GM23338 (cell line): Measurements from ENCODE around the gene BCAS1. TPM values are rescaled to one million over a fixed set of nuclear protein-coding genes. Genes with fewer than 3 reads are reported as not detected.

ENCODE experiments used
- ATAC-seq: fragments of 200-7000 bp; cut with Tn5 transposase; 3 replicates; pipeline ENCODE4 v1.9.1; 2020
- DNase-seq: peaks from one replicate; pipeline ENCODE4 v3.0.0-alpha.2; 2015; ENCODE audit warnings: low spot score
- H2AFZ ChIP-seq: fragments of 200-600 bp; sonication (generic); 2 replicates; pipeline ENCODE4 v1.8.0; 2016; ENCODE audit warnings: antibody characterized with exemption, mild to moderate bottlenecking, moderate library complexity
- H3F3A ChIP-seq: fragments of 200-600 bp; sonication (generic); replicated peaks from 2 replicates; pipeline ENCODE4 v1.8.0; 2017; ENCODE audit warnings: antibody characterized with exemption, mixed run types, low read depth
- H3K27ac ChIP-seq: fragments of 200-600 bp; sonication (generic); 2 replicates; pipeline ENCODE4 v1.6.1; 2016; ENCODE audit warnings: low read depth
- H3K27me3 ChIP-seq: fragments of 200-600 bp; sonication (generic); 2 replicates; pipeline ENCODE4 v1.8.0; 2016; ENCODE audit warnings: mild to moderate bottlenecking, mixed run types, moderate library complexity; ENCODE audit not compliant: insufficient read depth
- H3K36me3 ChIP-seq: fragments of 200-600 bp; sonication (generic); 2 replicates; pipeline ENCODE4 v1.8.0; 2016; ENCODE audit warnings: mild to moderate bottlenecking; ENCODE audit not compliant: insufficient read depth
- H3K4me1 ChIP-seq: fragments of 200-600 bp; sonication (generic); 2 replicates; pipeline ENCODE4 v1.8.0; 2016; ENCODE audit warnings: mild to moderate bottlenecking, moderate library complexity; ENCODE audit not compliant: insufficient read depth
- H3K4me2 ChIP-seq: fragments of 200-600 bp; sonication (generic); 2 replicates; pipeline ENCODE4 v1.7.1; 2017; ENCODE audit warnings: mixed run types
- H3K4me3 ChIP-seq: fragments of 200-600 bp; sonication (generic); 2 replicates; pipeline ENCODE4 v1.6.1; 2016; ENCODE audit warnings: mixed run types
- H3K79me2 ChIP-seq: fragments of 200-600 bp; sonication (generic); replicated peaks from 2 replicates; pipeline ENCODE4 v1.8.0; 2017; ENCODE audit warnings: mild to moderate bottlenecking; ENCODE audit not compliant: insufficient read depth
- H3K9me2 ChIP-seq: fragments of 200-600 bp; sonication (generic); 2 replicates; pipeline ENCODE4 v1.8.0; 2017; ENCODE audit not compliant: insufficient read depth
- H4K20me1 ChIP-seq: fragments of 200-600 bp; sonication (generic); replicated peaks from 2 replicates; pipeline ENCODE4 v1.8.0; 2017; ENCODE audit warnings: mild to moderate bottlenecking; ENCODE audit not compliant: insufficient read depth
- H3K27ac Mint-ChIP-seq: 2 replicates; pipeline ENCODE4 v1.8.0; 2020; ENCODE audit warnings: inconsistent platforms, mild to moderate bottlenecking, moderate library complexity, mixed read lengths
- H3K27me3 Mint-ChIP-seq: 3 replicates; pipeline ENCODE4 v1.8.0; 2022; ENCODE audit warnings: low read depth, mild to moderate bottlenecking, moderate library complexity, mixed read lengths, inconsistent platforms; ENCODE audit not compliant: insufficient read depth, poor library complexity
- H3K36me3 Mint-ChIP-seq: 3 replicates; pipeline ENCODE4 v1.8.0; 2021; ENCODE audit warnings: low read depth, mild to moderate bottlenecking, inconsistent platforms, moderate library complexity, mixed read lengths
- H3K4me1 Mint-ChIP-seq: 3 replicates; pipeline ENCODE4 v1.8.0; 2020; ENCODE audit warnings: mild to moderate bottlenecking, inconsistent platforms, mixed read lengths
- H3K4me3 Mint-ChIP-seq: 3 replicates; pipeline ENCODE4 v1.8.0; 2021; ENCODE audit warnings: moderate library complexity, mild to moderate bottlenecking, inconsistent platforms, mixed read lengths
- H3K9me3 Mint-ChIP-seq: 3 replicates; pipeline ENCODE4 v1.8.0; 2020; ENCODE audit warnings: moderate library complexity, mild to moderate bottlenecking, inconsistent platforms, mixed read lengths
- CREB1 ChIP-seq: fragments of 250-450 bp; sonication (Bioruptor Pico); IDR thresholded peaks from 2 replicates; pipeline ENCODE4 v1.5.0; 2020; ENCODE audit warnings: low read depth, mild to moderate bottlenecking, moderate library complexity
- EZH2 ChIP-seq: fragments of 200-600 bp; sonication (generic); IDR thresholded peaks from one replicate; pipeline ENCODE4 v1.8.0; 2017; ENCODE audit warnings: antibody characterized with exemption, mild to moderate bottlenecking, low read depth; ENCODE audit not compliant: unreplicated experiment
- EZH2phosphoT487 ChIP-seq: fragments of 200-600 bp; sonication (generic); IDR thresholded peaks from one replicate; pipeline ENCODE4 v1.8.1; 2018; ENCODE audit warnings: antibody characterized with exemption; ENCODE audit not compliant: unreplicated experiment
- JUNB ChIP-seq: IDR thresholded peaks from one replicate; pipeline ENCODE4 v1.6.1; 2016; ENCODE audit warnings: antibody characterized with exemption; ENCODE audit not compliant: unreplicated experiment
- NANOG ChIP-seq: IDR thresholded peaks from 2 replicates; pipeline ENCODE4 v1.6.1; 2016; ENCODE audit warnings: antibody characterized with exemption, borderline replicate concordance
- POLR2AphosphoS5 ChIP-seq: IDR thresholded peaks from 2 replicates; pipeline ENCODE4 v1.6.1; 2016; ENCODE audit warnings: antibody characterized with exemption, low read depth
- ZNF114 ChIP-seq: fragments of 250-450 bp; sonication (Bioruptor Pico); IDR thresholded peaks from 2 replicates; pipeline ENCODE4 v1.5.0; 2020; ENCODE audit warnings: mild to moderate bottlenecking, moderate library complexity
- ZNF331 ChIP-seq: fragments of 250-450 bp; sonication (Bioruptor Pico); IDR thresholded peaks from 2 replicates; pipeline ENCODE4 v1.5.0; 2020; ENCODE audit warnings: low read depth, mild to moderate bottlenecking, moderate library complexity
- polyA plus RNA-seq: library from polyadenylated mRNA; unstranded; fragments of >200 nt; fragmentation: Nextera tagmentation; extraction: Ambion mirVana; gene quantifications from 2 replicates; pipeline ENCODE4 v1.2.1, GENCODE V29; 2016
- total RNA-seq: library from RNA; depleted of rRNA; stranded (reverse); fragments of >200 nt; shearing (Covaris generic); gene quantifications from 2 replicates; pipeline ENCODE4 v1.2.3, GENCODE V29; 2014
- TF ChIP-seq, protein P1 (sequence below): IDR thresholded peaks from 2 replicates; pipeline ENCODE4 v1.6.1; 2016; ENCODE audit warnings: antibody characterized with exemption
- TF ChIP-seq, protein P2 (sequence below): fragments of 250-450 bp; sonication (Bioruptor Pico); IDR thresholded peaks from 2 replicates; pipeline ENCODE4 v1.5.0; 2020; ENCODE audit warnings: mild to moderate bottlenecking, moderate library complexity
- TF ChIP-seq, protein P3 (sequence below), 2 experiments: fragments of 200-600 bp in 1 of 2; sonication (generic) in 1 of 2; conservative IDR thresholded peaks; 2 replicates each; pipeline versions ENCODE4 v1.5.1 to v1.6.1; 2016 to 2017; ENCODE audit warnings: antibody characterized with exemption in 2 of 2, low read depth in 2 of 2, mild to moderate bottlenecking in 2 of 2, moderate library complexity in 1 of 2

BCAS1 gene
- total and polyA plus RNA-seq, 2 experiments from 2014 or later: 0.17 to 0.19 TPM

DNA sequence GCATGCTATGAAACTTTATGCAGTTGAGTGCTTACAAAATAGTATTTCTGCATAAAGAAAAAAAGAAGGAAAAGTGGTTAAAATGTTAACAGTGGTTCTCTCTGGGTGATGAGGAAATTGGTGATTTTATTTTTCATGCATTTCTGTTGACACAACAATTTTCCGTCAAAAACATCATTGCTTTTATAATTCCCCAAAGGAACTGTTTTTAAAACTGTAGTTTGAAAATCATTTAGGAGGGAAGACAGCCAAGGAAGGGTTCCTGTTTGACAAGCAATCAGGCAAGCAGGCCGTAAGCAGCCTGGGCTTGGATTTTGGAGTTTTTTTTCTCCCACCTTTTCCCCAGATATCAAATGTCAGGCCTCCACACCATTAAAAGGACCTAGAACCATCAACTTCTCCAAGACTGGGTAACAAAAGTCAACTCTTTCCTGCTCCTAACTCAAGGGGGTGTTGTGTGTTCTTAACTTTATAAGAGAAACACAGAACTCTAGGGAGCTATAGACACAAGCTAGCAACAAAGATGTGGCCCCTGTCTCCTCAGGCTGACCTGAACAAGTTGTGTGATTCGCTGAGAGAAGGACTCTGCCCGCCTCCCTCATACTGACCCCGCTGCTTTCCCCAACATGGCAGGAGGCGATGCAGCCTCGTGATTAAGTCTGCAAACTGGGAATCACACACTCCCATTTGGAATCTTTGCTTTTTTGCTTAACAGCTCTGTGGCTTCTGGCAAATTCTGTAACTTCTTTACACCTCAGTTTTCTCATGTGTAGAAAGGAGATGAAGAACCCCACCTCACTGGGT, 146.6 kb downstream of the BCAS1 start (continued):
- TF ChIP-seq, protein P1, sequence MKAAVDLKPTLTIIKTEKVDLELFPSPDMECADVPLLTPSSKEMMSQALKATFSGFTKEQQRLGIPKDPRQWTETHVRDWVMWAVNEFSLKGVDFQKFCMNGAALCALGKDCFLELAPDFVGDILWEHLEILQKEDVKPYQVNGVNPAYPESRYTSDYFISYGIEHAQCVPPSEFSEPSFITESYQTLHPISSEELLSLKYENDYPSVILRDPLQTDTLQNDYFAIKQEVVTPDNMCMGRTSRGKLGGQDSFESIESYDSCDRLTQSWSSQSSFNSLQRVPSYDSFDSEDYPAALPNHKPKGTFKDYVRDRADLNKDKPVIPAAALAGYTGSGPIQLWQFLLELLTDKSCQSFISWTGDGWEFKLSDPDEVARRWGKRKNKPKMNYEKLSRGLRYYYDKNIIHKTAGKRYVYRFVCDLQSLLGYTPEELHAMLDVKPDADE: no peak
- no peak for TF ChIP-seq ZNF114 (CRISPR knock-in tag)
- TF ChIP-seq CREB1 (CRISPR knock-in tag): no peak
- no peak for TF ChIP-seq EZH2phosphoT487
- no peak for TF ChIP-seq POLR2AphosphoS5
- no peak for TF ChIP-seq ZNF331 (CRISPR knock-in tag)
- TF ChIP-seq NANOG: no peak
- TF ChIP-seq, protein P2, sequence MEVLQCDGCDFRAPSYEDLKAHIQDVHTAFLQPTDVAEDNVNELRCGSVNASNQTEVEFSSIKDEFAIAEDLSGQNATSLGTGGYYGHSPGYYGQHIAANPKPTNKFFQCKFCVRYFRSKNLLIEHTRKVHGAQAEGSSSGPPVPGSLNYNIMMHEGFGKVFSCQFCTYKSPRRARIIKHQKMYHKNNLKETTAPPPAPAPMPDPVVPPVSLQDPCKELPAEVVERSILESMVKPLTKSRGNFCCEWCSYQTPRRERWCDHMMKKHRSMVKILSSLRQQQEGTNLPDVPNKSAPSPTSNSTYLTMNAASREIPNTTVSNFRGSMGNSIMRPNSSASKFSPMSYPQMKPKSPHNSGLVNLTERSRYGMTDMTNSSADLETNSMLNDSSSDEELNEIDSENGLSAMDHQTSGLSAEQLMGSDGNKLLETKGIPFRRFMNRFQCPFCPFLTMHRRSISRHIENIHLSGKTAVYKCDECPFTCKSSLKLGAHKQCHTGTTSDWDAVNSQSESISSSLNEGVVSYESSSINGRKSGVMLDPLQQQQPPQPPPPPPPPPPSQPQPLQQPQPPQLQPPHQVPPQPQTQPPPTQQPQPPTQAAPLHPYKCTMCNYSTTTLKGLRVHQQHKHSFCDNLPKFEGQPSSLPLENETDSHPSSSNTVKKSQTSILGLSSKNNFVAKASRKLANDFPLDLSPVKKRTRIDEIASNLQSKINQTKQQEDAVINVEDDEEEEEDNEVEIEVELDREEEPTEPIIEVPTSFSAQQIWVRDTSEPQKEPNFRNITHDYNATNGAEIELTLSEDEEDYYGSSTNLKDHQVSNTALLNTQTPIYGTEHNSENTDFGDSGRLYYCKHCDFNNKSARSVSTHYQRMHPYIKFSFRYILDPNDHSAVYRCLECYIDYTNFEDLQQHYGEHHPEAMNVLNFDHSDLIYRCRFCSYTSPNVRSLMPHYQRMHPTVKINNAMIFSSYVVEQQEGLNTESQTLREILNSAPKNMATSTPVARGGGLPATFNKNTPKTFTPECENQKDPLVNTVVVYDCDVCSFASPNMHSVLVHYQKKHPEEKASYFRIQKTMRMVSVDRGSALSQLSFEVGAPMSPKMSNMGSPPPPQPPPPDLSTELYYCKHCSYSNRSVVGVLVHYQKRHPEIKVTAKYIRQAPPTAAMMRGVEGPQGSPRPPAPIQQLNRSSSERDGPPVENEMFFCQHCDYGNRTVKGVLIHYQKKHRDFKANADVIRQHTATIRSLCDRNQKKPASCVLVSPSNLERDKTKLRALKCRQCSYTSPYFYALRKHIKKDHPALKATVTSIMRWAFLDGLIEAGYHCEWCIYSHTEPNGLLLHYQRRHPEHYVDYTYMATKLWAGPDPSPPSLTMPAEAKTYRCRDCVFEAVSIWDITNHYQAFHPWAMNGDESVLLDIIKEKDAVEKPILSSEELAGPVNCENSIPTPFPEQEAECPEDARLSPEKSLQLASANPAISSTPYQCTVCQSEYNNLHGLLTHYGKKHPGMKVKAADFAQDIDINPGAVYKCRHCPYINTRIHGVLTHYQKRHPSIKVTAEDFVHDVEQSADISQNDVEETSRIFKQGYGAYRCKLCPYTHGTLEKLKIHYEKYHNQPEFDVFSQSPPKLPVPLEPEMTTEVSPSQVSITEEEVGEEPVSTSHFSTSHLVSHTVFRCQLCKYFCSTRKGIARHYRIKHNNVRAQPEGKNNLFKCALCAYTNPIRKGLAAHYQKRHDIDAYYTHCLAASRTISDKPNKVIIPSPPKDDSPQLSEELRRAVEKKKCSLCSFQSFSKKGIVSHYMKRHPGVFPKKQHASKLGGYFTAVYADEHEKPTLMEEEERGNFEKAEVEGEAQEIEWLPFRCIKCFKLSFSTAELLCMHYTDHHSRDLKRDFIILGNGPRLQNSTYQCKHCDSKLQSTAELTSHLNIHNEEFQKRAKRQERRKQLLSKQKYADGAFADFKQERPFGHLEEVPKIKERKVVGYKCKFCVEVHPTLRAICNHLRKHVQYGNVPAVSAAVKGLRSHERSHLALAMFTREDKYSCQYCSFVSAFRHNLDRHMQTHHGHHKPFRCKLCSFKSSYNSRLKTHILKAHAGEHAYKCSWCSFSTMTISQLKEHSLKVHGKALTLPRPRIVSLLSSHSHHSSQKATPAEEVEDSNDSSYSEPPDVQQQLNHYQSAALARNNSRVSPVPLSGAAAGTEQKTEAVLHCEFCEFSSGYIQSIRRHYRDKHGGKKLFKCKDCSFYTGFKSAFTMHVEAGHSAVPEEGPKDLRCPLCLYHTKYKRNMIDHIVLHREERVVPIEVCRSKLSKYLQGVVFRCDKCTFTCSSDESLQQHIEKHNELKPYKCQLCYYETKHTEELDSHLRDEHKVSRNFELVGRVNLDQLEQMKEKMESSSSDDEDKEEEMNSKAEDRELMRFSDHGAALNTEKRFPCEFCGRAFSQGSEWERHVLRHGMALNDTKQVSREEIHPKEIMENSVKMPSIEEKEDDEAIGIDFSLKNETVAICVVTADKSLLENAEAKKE (CRISPR knock-in tag): no peak

DNA sequence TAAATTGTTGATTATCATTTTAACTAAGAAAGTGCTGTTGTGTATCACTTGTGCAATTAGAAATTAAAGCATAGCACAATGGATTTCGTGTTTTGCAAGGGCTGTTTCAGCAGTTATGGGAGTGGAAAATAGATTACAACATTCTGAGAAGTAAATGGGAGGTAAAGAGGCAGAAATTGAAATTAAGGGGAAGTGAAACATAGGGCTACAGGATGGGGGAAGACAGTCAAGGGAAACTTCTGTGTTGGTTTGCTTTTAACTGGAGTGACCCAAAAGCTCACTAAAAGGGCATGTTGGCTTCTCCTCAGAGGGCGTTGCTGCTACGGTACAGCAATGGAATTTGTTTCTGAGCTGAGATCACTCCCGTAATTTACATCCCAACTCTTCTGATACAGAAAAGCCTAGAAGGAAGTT, 147.5 kb downstream of the BCAS1 start:
- Mint-ChIP-seq H3K4me3 (no peak overlapping the region), H3K9me3 (no peaks in the 10 kb centered on the region), H3K4me1 (peaks cover 36% of the 10 kb centered on the region), H3K27me3 (peaks cover 7% of the 10 kb centered on the region), H3K27ac (no peak overlapping the region), H3K36me3 (no peaks in the 10 kb centered on the region)
- Histone ChIP-seq H3K4me3 (no peak overlapping the region), H3K36me3 (no peaks in the 10 kb centered on the region), H3K79me2 (no peaks in the 10 kb centered on the region), H3K9me2 (no peaks in the 10 kb centered on the region), H2AFZ (no peak overlapping the region; the same call in 1 of the 2 replicates), H3K27ac (no peak overlapping the region), H3K27me3 (no peaks in the 10 kb centered on the region), H3F3A (no peaks in the 10 kb centered on the region), H3K4me1 (peaks cover 27% of the 10 kb centered on the region), H4K20me1 (no peaks in the 10 kb centered on the region), H3K4me2 (no peak overlapping the region)
- ATAC-seq: no peak
- DNase-seq: no peak
- TF ChIP-seq, protein P3, sequence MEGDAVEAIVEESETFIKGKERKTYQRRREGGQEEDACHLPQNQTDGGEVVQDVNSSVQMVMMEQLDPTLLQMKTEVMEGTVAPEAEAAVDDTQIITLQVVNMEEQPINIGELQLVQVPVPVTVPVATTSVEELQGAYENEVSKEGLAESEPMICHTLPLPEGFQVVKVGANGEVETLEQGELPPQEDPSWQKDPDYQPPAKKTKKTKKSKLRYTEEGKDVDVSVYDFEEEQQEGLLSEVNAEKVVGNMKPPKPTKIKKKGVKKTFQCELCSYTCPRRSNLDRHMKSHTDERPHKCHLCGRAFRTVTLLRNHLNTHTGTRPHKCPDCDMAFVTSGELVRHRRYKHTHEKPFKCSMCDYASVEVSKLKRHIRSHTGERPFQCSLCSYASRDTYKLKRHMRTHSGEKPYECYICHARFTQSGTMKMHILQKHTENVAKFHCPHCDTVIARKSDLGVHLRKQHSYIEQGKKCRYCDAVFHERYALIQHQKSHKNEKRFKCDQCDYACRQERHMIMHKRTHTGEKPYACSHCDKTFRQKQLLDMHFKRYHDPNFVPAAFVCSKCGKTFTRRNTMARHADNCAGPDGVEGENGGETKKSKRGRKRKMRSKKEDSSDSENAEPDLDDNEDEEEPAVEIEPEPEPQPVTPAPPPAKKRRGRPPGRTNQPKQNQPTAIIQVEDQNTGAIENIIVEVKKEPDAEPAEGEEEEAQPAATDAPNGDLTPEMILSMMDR (conservative IDR thresholded peaks at IDR 0.05; ENCODE audit: low read depth in 2 of 2): no peak
- TF ChIP-seq JUNB (no peak), EZH2phosphoT487 (no peak), EZH2 (no peak)
